GM06990 (cell line): ENCODE measurements around the gene ZZZ3.

Source experiments
- DNase-seq: peaks from one replicate; pipeline ENCODE4 v3.0.0-alpha.2; 2011; ENCODE audit not compliant: insufficient read length; ENCODE audit errors: extremely low read depth
- H3K27me3 ChIP-seq: replicated peaks from 2 replicates; pipeline ENCODE4 v1.6.0; 2011; ENCODE audit warnings: low read length; ENCODE audit not compliant: control insufficient read depth, insufficient read depth
- H3K36me3 ChIP-seq: 2 replicates; pipeline ENCODE4 v1.5.1; 2011; ENCODE audit warnings: low read length; ENCODE audit not compliant: control insufficient read depth, insufficient read depth
- H3K4me3 ChIP-seq: replicated peaks from 2 replicates; pipeline ENCODE4 v1.5.1; 2011; ENCODE audit warnings: low read depth, mild to moderate bottlenecking, control low read depth, low read length
- TF ChIP-seq, protein P1 (sequence below): IDR thresholded peaks from 2 replicates; pipeline ENCODE4 v1.5.1; 2011; ENCODE audit warnings: low read length, control low read depth, mild to moderate bottlenecking, inconsistent platforms; ENCODE audit not compliant: insufficient read depth, poor library complexity, severe bottlenecking

Gene ZZZ3

DNA sequence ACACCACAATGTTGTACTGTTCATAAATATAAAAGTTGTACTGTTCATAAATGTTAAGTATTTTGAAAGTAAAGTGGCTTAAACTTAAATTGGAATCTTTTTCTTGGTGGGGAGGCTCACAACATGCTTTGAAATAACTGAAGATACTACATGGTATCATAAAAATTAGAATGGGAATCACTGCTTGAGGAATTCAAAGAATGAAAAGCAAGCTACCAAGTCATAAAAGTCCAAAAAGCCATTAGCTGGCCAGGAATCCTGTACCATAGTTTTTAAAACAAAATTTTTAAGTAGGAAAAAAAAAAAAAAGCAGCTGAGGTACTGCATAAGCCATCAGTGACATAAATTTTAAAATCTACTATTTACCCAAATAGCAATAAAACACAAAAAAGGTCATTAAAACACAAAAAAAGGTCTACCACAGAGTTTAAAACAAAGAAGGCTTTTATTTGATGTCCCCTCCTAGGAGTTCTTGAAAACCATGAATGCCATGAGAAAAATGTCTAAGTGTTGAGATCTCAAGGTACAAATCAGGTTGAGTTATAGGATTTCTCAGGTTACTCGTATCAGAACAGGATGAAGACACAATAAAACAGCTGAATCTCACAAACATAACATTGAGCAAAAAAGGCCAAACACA lies 8.6 kb downstream of the ZZZ3 start:
- Histone ChIP-seq H3K36me3 (no peaks in the 10 kb centered on the region), H3K27me3 (no peaks in the 10 kb centered on the region), H3K4me3 (no peak overlapping the region)
- DNase-seq: no peak
- TF ChIP-seq, protein P1, sequence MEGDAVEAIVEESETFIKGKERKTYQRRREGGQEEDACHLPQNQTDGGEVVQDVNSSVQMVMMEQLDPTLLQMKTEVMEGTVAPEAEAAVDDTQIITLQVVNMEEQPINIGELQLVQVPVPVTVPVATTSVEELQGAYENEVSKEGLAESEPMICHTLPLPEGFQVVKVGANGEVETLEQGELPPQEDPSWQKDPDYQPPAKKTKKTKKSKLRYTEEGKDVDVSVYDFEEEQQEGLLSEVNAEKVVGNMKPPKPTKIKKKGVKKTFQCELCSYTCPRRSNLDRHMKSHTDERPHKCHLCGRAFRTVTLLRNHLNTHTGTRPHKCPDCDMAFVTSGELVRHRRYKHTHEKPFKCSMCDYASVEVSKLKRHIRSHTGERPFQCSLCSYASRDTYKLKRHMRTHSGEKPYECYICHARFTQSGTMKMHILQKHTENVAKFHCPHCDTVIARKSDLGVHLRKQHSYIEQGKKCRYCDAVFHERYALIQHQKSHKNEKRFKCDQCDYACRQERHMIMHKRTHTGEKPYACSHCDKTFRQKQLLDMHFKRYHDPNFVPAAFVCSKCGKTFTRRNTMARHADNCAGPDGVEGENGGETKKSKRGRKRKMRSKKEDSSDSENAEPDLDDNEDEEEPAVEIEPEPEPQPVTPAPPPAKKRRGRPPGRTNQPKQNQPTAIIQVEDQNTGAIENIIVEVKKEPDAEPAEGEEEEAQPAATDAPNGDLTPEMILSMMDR: no peak

DNA sequence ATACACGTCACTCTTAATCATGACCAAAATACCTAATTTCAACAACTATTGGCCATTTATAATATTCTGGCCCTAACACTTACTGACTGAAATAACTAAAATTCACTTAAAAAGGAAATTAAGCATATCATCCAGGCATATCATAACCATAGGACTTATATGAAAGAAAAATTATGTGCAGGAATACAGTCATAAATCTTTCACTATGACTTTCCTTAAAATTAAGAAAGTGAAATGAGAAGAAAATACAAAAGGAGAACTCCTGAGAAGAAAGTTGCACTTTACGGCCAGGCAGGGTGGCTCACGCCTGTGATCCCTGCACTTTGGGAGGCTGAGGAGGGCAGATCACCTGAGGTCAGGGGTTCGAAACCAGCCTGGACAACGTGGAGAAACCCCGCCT lies 9.4 kb downstream of the ZZZ3 start:
- TF ChIP-seq, protein P1: no peak
- Histone ChIP-seq H3K27me3 (no peaks in the 10 kb centered on the region), H3K36me3 (no peaks in the 10 kb centered on the region), H3K4me3 (no peak overlapping the region)
- no peak for DNase-seq

GRCh38 chr1:77672374-77672773 lies 10.1 kb downstream of the ZZZ3 start:
- TF ChIP-seq, protein P1: no peak
- Histone ChIP-seq H3K4me3 (peak overlapping the region; percentile 2; the same call in 1 of the 2 replicates), H3K27me3 (no peaks in the 10 kb centered on the region), H3K36me3 (no peaks in the 10 kb centered on the region)
- DNase-seq: no peak

GRCh38 chr1:77671836-77672235 lies 10.6 kb downstream of the ZZZ3 start:
- DNase-seq: no peak
- Histone ChIP-seq H3K27me3 (no peaks in the 10 kb centered on the region), H3K36me3 (no peaks in the 10 kb centered on the region), H3K4me3 (peak overlapping the region; percentile 2)
- TF ChIP-seq, protein P1: no peak

DNA sequence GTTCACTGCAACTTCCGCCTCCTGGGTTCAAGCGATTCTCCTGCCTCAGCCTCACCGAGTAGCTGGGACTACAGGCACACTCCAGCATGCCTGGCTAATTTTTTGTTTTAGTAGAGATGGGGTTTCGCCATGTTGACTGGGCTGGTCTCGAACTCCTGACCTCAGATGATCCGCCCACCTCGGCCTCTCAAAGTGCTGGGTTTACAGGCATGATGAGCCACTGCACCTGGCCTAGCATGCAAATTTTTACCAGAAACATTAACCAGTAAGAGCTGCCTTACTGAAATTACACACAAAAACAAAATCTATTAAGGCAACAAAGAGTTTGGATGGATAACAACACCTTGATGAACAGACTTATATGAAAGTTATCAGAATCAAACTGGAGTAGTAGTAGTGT lies 12.1 kb downstream of the ZZZ3 start:
- Histone ChIP-seq H3K4me3 (no peak overlapping the region), H3K36me3 (no peaks in the 10 kb centered on the region), H3K27me3 (no peaks in the 10 kb centered on the region)
- TF ChIP-seq, protein P1: no peak
- no peak for DNase-seq
